B cell (primary cell): ENCODE data around the gene BAZ2B.

Experiments used
- EZH2 ChIP-seq: IDR thresholded peaks from 2 replicates; pipeline ENCODE4 v1.6.1; 2012; ENCODE audit warnings: borderline replicate concordance, low read depth, mild to moderate bottlenecking, moderate library complexity, low read length; ENCODE audit not compliant: insufficient read depth, poor library complexity, severe bottlenecking
- TF ChIP-seq, protein P1 (sequence below): fragments of 200-600 bp; IDR thresholded peaks from one replicate; pipeline ENCODE4 v1.8.0; 2022; ENCODE audit warnings: antibody characterized with exemption, mild to moderate bottlenecking

DNA sequence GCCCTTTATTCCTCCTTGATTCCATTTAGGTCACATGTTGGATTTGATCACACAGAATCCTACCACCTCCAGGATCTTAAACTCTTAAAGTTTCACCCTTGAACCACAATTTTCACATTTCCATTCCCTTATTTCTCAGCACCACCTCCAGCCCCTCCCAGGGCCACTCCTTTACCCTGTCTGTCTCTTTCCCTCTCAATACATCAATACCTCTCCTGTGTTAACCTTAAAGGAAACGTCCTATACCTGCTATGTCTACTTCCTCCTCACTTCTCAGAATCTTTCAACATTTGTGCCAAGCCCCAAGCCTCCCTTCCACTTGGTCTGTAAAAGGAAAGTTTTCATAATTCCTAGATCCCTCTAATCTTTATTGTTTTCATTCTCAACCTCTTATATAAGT is 158.8 kb downstream of the BAZ2B start:
- TF ChIP-seq, protein P1, sequence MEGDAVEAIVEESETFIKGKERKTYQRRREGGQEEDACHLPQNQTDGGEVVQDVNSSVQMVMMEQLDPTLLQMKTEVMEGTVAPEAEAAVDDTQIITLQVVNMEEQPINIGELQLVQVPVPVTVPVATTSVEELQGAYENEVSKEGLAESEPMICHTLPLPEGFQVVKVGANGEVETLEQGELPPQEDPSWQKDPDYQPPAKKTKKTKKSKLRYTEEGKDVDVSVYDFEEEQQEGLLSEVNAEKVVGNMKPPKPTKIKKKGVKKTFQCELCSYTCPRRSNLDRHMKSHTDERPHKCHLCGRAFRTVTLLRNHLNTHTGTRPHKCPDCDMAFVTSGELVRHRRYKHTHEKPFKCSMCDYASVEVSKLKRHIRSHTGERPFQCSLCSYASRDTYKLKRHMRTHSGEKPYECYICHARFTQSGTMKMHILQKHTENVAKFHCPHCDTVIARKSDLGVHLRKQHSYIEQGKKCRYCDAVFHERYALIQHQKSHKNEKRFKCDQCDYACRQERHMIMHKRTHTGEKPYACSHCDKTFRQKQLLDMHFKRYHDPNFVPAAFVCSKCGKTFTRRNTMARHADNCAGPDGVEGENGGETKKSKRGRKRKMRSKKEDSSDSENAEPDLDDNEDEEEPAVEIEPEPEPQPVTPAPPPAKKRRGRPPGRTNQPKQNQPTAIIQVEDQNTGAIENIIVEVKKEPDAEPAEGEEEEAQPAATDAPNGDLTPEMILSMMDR: no peak
- no peak for TF ChIP-seq EZH2
